Activated naive CD4-positive, alpha-beta T cell treated with anti-CD3 and anti-CD28 coated beads, Interleukin-2, amount 50 U/mL, for 24 hours (primary cell): Measurements from ENCODE around the gene CD96.
"Not testable (repeated sequence)": the region's sequence is repeated elsewhere in the genome, so short reads cannot be mapped to it uniquely, and the experiment has no call there.

Experiments
- H3K27ac Mint-ChIP-seq: one replicate; pipeline ENCODE4 v1.8.0; 2021; ENCODE audit warnings: mild to moderate bottlenecking, mixed read lengths
- H3K27me3 Mint-ChIP-seq: one replicate; pipeline ENCODE4 v1.8.0; 2021; ENCODE audit warnings: mixed read lengths
- H3K36me3 Mint-ChIP-seq: one replicate; pipeline ENCODE4 v1.8.0; 2021; ENCODE audit warnings: mixed read lengths
- H3K4me1 Mint-ChIP-seq: one replicate; pipeline ENCODE4 v1.8.0; 2021; ENCODE audit warnings: mixed read lengths
- H3K4me3 Mint-ChIP-seq: one replicate; pipeline ENCODE4 v1.8.0; 2021; ENCODE audit warnings: mild to moderate bottlenecking, mixed read lengths
- H3K9me3 Mint-ChIP-seq: one replicate; pipeline ENCODE4 v1.8.0; 2021; ENCODE audit warnings: mixed read lengths

The CD96 gene

GRCh38 chr3:111541911-111542483 lies at the start of gene CD96:
Gene CD96 (plus strand): TSS chr3:111542197. CDS start chr3:111542249, 52 bp downstream.
- H3K27me3 Mint-ChIP-seq = no peaks in the 10 kb centered on the region
- H3K4me3 Mint-ChIP-seq = peak within 1 kb of the TSS; percentile 94
- H3K9me3 Mint-ChIP-seq = no peaks in the 10 kb centered on the region
- peaks cover 9% of the 10 kb centered on the region for H3K36me3 Mint-ChIP-seq
- H3K27ac Mint-ChIP-seq = peak within 1 kb of the TSS; percentile 99
- peaks cover 54% of the 10 kb centered on the region for H3K4me1 Mint-ChIP-seq

- H3K36me3 Mint-ChIP-seq = no peaks in the 10 kb centered on the region
- no peaks in the 10 kb centered on the region for H3K4me1 Mint-ChIP-seq
Measured at GRCh38 chr3:111493276-111493675, 48.7 kb upstream of the CD96 start.

GRCh38 chr3:111496894-111497559 lies 45.0 kb upstream of the CD96 start:
- Mint-ChIP-seq H3K27ac (no peak overlapping the region), H3K4me1 (no peaks in the 10 kb centered on the region), H3K27me3 (no peaks in the 10 kb centered on the region), H3K36me3 (peaks cover 3% of the 10 kb centered on the region), H3K9me3 (peaks cover 12% of the 10 kb centered on the region), H3K4me3 (no peak overlapping the region)

More at GRCh38 chr3:111493276-111493675, 48.7 kb upstream of the CD96 start:
- Mint-ChIP-seq H3K9me3 (peaks cover 6% of the 10 kb centered on the region), H3K27me3 (no peaks in the 10 kb centered on the region), H3K27ac (no peak overlapping the region), H3K4me3 (no peak overlapping the region)

- no peak overlapping the region for H3K27ac Mint-ChIP-seq
- no peaks in the 10 kb centered on the region for H3K4me1 Mint-ChIP-seq
Measured at GRCh38 chr3:111498022-111498421, 44.0 kb upstream of the CD96 start.

GRCh38 chr3:111506435-111506834 lies 35.6 kb upstream of the CD96 start:
- Mint-ChIP-seq H3K27me3 (no peaks in the 10 kb centered on the region), H3K4me1 (no peaks in the 10 kb centered on the region), H3K36me3 (peaks cover 3% of the 10 kb centered on the region), H3K9me3 (peaks cover 15% of the 10 kb centered on the region), H3K27ac (no peak overlapping the region), H3K4me3 (no peak overlapping the region)

More at GRCh38 chr3:111498022-111498421, 44.0 kb upstream of the CD96 start:
- Mint-ChIP-seq H3K9me3 (peaks cover 15% of the 10 kb centered on the region), H3K4me3 (no peak overlapping the region), H3K36me3 (peaks cover 3% of the 10 kb centered on the region), H3K27me3 (no peaks in the 10 kb centered on the region)

- Mint-ChIP-seq H3K36me3 (no peaks in the 10 kb centered on the region), H3K27ac (no peak overlapping the region), H3K4me1 (no peaks in the 10 kb centered on the region), H3K9me3 (peaks cover 6% of the 10 kb centered on the region), H3K27me3 (no peaks in the 10 kb centered on the region), H3K4me3 (no peak overlapping the region)
Measured at GRCh38 chr3:111509308-111509707, 32.7 kb upstream of the CD96 start.

- no peak overlapping the region for H3K27ac Mint-ChIP-seq
- H3K27me3 Mint-ChIP-seq = no peaks in the 10 kb centered on the region
- no peaks in the 10 kb centered on the region for H3K9me3 Mint-ChIP-seq
- no peaks in the 10 kb centered on the region for H3K4me1 Mint-ChIP-seq
- H3K4me3 Mint-ChIP-seq = no peak overlapping the region
- H3K36me3 Mint-ChIP-seq = no peaks in the 10 kb centered on the region
Measured at GRCh38 chr3:111517801-111518200, 24.2 kb upstream of the CD96 start.

- no peaks in the 10 kb centered on the region for H3K9me3 Mint-ChIP-seq
- H3K27ac Mint-ChIP-seq = no peak overlapping the region
- no peak overlapping the region for H3K4me3 Mint-ChIP-seq
- H3K4me1 Mint-ChIP-seq = no peaks in the 10 kb centered on the region
- H3K36me3 Mint-ChIP-seq = no peaks in the 10 kb centered on the region
- H3K27me3 Mint-ChIP-seq = no peaks in the 10 kb centered on the region
Measured at GRCh38 chr3:111519178-111519855, 22.7 kb upstream of the CD96 start.

GRCh38 chr3:111521891-111522290 lies 20.1 kb upstream of the CD96 start:
- Mint-ChIP-seq H3K4me1 (no peaks in the 10 kb centered on the region), H3K36me3 (no peaks in the 10 kb centered on the region), H3K9me3 (no peaks in the 10 kb centered on the region), H3K27me3 (no peaks in the 10 kb centered on the region), H3K27ac (no peak overlapping the region), H3K4me3 (no peak overlapping the region)

GRCh38 chr3:111524486-111524885 lies 17.5 kb upstream of the CD96 start:
- H3K4me3 Mint-ChIP-seq, H3K27me3 Mint-ChIP-seq, H3K36me3 Mint-ChIP-seq, H3K27ac Mint-ChIP-seq, H3K4me1 Mint-ChIP-seq, H3K9me3 Mint-ChIP-seq: not testable (repeated sequence)

- no peaks in the 10 kb centered on the region for H3K27me3 Mint-ChIP-seq
- H3K27ac Mint-ChIP-seq = no peak overlapping the region
- no peaks in the 10 kb centered on the region for H3K9me3 Mint-ChIP-seq
- peaks cover 12% of the 10 kb centered on the region for H3K4me1 Mint-ChIP-seq
- peaks cover 2% of the 10 kb centered on the region for H3K36me3 Mint-ChIP-seq
- no peak overlapping the region for H3K4me3 Mint-ChIP-seq
Measured at GRCh38 chr3:111531446-111531845, 10.6 kb upstream of the CD96 start.

GRCh38 chr3:111534701-111535100 lies 7.3 kb upstream of the CD96 start:
- no peaks in the 10 kb centered on the region for H3K9me3 Mint-ChIP-seq

GRCh38 chr3:111538111-111538510 lies 3.9 kb upstream of the CD96 start:
- no peaks in the 10 kb centered on the region for H3K36me3 Mint-ChIP-seq
- H3K4me3 Mint-ChIP-seq = peak overlapping the region; percentile 87
- peaks cover 69% of the 10 kb centered on the region for H3K4me1 Mint-ChIP-seq
- no peaks in the 10 kb centered on the region for H3K9me3 Mint-ChIP-seq
- H3K27ac Mint-ChIP-seq = peak overlapping the region; percentile 91
- no peaks in the 10 kb centered on the region for H3K27me3 Mint-ChIP-seq

More at GRCh38 chr3:111534701-111535100, 7.3 kb upstream of the CD96 start:
- peaks cover 2% of the 10 kb centered on the region for H3K36me3 Mint-ChIP-seq
- peaks cover 37% of the 10 kb centered on the region for H3K4me1 Mint-ChIP-seq
- H3K4me3 Mint-ChIP-seq = no peak overlapping the region
- H3K27me3 Mint-ChIP-seq = no peaks in the 10 kb centered on the region
- H3K27ac Mint-ChIP-seq = no peak overlapping the region

- H3K9me3 Mint-ChIP-seq = no peaks in the 10 kb centered on the region
- H3K4me1 Mint-ChIP-seq = peaks cover 71% of the 10 kb centered on the region
- H3K27ac Mint-ChIP-seq = peak overlapping the region; percentile 91
- no peaks in the 10 kb centered on the region for H3K27me3 Mint-ChIP-seq
- peak overlapping the region; percentile 87 for H3K4me3 Mint-ChIP-seq
- H3K36me3 Mint-ChIP-seq = no peaks in the 10 kb centered on the region
Measured at GRCh38 chr3:111538681-111539083, 3.3 kb upstream of the CD96 start.

- Mint-ChIP-seq H3K27ac (peak overlapping the region; percentile 91), H3K4me3 (peak overlapping the region; percentile 87), H3K4me1 (peaks cover 68% of the 10 kb centered on the region), H3K9me3 (no peaks in the 10 kb centered on the region), H3K36me3 (no peaks in the 10 kb centered on the region), H3K27me3 (no peaks in the 10 kb centered on the region)
Measured at GRCh38 chr3:111539351-111540331, 2.4 kb upstream of the CD96 start.
